ENCODE data around the gene LACTBL1.

LACTBL1 gene

GRCh38 chr1:22935433-22935832 is 37.2 kb downstream of the LACTBL1 start:
- DNase-seq (ENCODE audit: low read depth): no peak
- no peak for TF ChIP-seq CTCF (conservative IDR thresholded peaks at IDR 0.05; ENCODE audit: low read depth, low read length)
- no peak overlapping the region for H3K4me3 ChIP-seq (ENCODE audit: low read depth, low read length)

- H3K4me3 ChIP-seq (ENCODE audit: low read depth, low read length): no peak overlapping the region
- no peak for TF ChIP-seq CTCF (conservative IDR thresholded peaks at IDR 0.05; ENCODE audit: low read depth, low read length)
- no peak for DNase-seq (ENCODE audit: low read depth)
These were observed 39.7 kb downstream of the LACTBL1 start for GRCh38 chr1:22932803-22933470.

DNA sequence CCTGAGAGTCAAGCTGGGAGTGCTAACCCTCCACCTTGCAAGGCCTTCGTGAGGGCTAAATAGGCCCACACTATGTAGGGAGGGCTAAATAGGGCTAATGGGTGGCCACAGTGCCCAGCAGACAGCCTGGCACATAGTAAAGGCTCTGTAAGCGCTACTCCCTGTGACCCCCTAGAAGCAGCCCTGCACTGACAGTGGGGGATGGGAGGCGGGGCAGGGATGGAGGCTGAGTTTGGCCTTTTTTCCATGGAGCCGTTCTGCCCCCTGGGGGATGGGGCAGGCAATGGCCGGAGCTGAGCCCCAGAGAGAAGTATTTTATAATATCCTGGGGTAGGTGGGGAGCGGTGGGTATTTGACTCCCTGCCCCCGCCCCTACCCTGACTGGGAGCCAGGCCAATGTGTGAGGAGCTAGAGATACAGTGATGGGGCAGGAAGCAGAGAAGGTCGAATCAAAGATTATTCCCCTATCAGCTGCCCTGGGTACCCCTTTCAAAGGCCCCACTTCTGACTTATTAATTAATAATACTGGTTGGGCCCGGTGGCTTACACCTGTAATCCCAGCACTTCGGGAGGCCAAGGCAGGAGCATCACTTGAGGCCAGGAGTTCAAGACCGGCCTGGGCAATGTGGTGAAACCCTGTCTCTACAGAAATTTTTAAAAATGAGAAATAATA is 42.3 kb downstream of the LACTBL1 start:
- TF ChIP-seq CTCF (conservative IDR thresholded peaks at IDR 0.05; ENCODE audit: low read depth, low read length): peak; percentile 93
- H3K4me3 ChIP-seq (ENCODE audit: low read depth, low read length): no peak overlapping the region
- peak; percentile 48 for DNase-seq (ENCODE audit: low read depth)

DNA sequence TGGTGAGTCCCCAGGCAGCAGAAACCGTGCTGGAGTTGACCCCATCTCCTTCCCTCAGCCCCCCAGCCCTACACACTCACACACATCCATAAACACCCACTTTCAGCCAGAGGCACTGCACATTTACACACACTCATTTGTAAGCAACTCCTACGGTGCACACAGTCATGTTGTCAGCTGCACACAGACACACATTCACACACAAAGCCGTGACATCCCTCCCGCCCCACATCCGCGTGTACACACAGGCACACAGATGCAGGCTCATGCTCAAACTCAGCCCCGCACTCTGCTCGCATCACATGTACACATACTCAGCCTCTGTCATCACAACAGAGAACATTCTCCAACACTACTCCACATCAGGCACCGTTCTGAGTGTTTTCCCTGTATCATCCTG is 47.6 kb downstream of the LACTBL1 start:
- no peak overlapping the region for H3K4me3 ChIP-seq (ENCODE audit: low read depth, low read length)
- TF ChIP-seq CTCF (conservative IDR thresholded peaks at IDR 0.05; ENCODE audit: low read depth, low read length): no peak
- DNase-seq (ENCODE audit: low read depth): no peak

- DNase-seq (ENCODE audit: low read depth): no peak
- H3K4me3 ChIP-seq (ENCODE audit: low read depth, low read length): no peak overlapping the region
- TF ChIP-seq CTCF (conservative IDR thresholded peaks at IDR 0.05; ENCODE audit: low read depth, low read length): no peak
These were observed 50.0 kb downstream of the LACTBL1 start for GRCh38 chr1:22922640-22923039.

- DNase-seq (ENCODE audit: low read depth): no peak
- no peak for TF ChIP-seq CTCF (conservative IDR thresholded peaks at IDR 0.05; ENCODE audit: low read depth, low read length)
These were observed 51.1 kb downstream of the LACTBL1 start for GRCh38 chr1:22921452-22922126.

More at GRCh38 chr1:22921452-22922126, 51.1 kb downstream of the LACTBL1 start:
- H3K4me3 ChIP-seq (ENCODE audit: low read depth, low read length): no peak overlapping the region
